A549 (cell line): Measurements from ENCODE around the gene CALHM1.
"Not testable (repeated sequence)": the region's sequence is repeated elsewhere in the genome, so short reads cannot be mapped to it uniquely, and the experiment has no call there.

ENCODE experiments used
- EHMT2 ChIP-seq: fragments of 200-600 bp; sonication (generic); IDR thresholded peaks from 2 replicates; pipeline ENCODE4 v1.6.1; 2016; ENCODE audit warnings: antibody characterized with exemption, low read depth, mild to moderate bottlenecking, moderate library complexity
- ESRRA ChIP-seq: fragments of 150-350 bp; IDR thresholded peaks from 2 replicates; pipeline ENCODE4 v1.6.1; 2014; ENCODE audit warnings: mild to moderate bottlenecking, low read length, borderline replicate concordance
- JUN ChIP-seq, 2 experiments: fragments of >200 bp; sonication (Bioruptor Twin); formaldehyde crosslinking; IDR thresholded peaks; 2 replicates in 1 of 2; 3 replicates in 1 of 2; pipeline ENCODE4 v1.6.1; 2016 to 2017
- KDM1A ChIP-seq: fragments of 200-600 bp; sonication (generic); IDR thresholded peaks from 2 replicates; pipeline ENCODE4 v1.6.1; 2016; ENCODE audit warnings: low read depth, mild to moderate bottlenecking
- MAZ ChIP-seq: fragments of 150-350 bp; IDR thresholded peaks from 2 replicates; pipeline ENCODE4 v1.6.1; 2014; ENCODE audit warnings: antibody characterized with exemption, low read depth, low read length, borderline replicate concordance
- POLR2A ChIP-seq: IDR thresholded peaks from 2 replicates; pipeline ENCODE4 v1.6.1; 2012; ENCODE audit warnings: mild to moderate bottlenecking, low read length
- RFX5 ChIP-seq: fragments of 450-650 bp; IDR thresholded peaks from 2 replicates; pipeline ENCODE4 v1.7.1; 2014; ENCODE audit warnings: antibody characterized with exemption, mild to moderate bottlenecking, moderate library complexity
- ZFP36 ChIP-seq: fragments of 450-650 bp; IDR thresholded peaks from 2 replicates; pipeline ENCODE4 v1.6.1; 2014; ENCODE audit warnings: borderline replicate concordance; ENCODE audit not compliant: partially characterized antibody
- TF ChIP-seq, protein P1 (sequence below): fragments of >200 bp; sonication (Bioruptor Twin); formaldehyde crosslinking; IDR thresholded peaks from 3 replicates; pipeline ENCODE4 v1.5.1; 2016
- TF ChIP-seq, protein P2 (sequence below): fragments of >200 bp; sonication (Bioruptor Twin); formaldehyde crosslinking; IDR thresholded peaks from 3 replicates; pipeline ENCODE4 v1.6.1; 2016
- TF ChIP-seq, protein P3 (sequence below): fragments of 250-450 bp; sonication (Bioruptor Pico); IDR thresholded peaks from 2 replicates; pipeline ENCODE4 v1.5.0; 2021; ENCODE audit warnings: mild to moderate bottlenecking, moderate library complexity, borderline replicate concordance
- TF ChIP-seq, protein P4 (sequence below): fragments of 150-350 bp; IDR thresholded peaks from 2 replicates; pipeline ENCODE4 v1.6.1; 2014; ENCODE audit warnings: low read depth, mild to moderate bottlenecking, low read length
- TF ChIP-seq, protein P5 (sequence below): fragments of 200-600 bp; sonication (generic); IDR thresholded peaks from 2 replicates; pipeline ENCODE4 v1.6.1; 2016; ENCODE audit warnings: antibody characterized with exemption, mild to moderate bottlenecking, moderate library complexity

DNA sequence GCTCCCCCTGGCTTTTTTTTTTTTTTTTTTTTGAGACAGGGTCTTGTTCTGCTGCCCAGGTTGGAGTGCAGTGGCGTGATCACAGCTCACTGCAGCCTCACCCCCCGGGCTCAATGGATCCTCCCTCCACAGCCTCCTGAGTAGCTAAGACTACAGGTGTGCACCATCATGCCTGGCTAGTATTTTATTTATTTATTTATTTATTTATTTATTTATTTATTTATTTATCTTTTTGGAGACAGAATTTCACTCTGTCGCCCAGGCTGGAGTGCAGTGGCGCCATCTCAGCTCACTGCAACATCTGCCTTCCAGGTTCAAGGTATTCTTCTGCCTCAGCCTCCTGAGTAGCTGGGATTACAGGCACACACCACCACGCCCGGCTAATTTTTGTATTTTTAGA, 45.1 kb upstream of the CALHM1 start:
- TF ChIP-seq JUN (IDR thresholded peaks at IDR 0.05); POLR2A; RFX5; KDM1A; MAZ; ESRRA; EHMT2; ZFP36: not testable (repeated sequence)
- TF ChIP-seq, protein P1, sequence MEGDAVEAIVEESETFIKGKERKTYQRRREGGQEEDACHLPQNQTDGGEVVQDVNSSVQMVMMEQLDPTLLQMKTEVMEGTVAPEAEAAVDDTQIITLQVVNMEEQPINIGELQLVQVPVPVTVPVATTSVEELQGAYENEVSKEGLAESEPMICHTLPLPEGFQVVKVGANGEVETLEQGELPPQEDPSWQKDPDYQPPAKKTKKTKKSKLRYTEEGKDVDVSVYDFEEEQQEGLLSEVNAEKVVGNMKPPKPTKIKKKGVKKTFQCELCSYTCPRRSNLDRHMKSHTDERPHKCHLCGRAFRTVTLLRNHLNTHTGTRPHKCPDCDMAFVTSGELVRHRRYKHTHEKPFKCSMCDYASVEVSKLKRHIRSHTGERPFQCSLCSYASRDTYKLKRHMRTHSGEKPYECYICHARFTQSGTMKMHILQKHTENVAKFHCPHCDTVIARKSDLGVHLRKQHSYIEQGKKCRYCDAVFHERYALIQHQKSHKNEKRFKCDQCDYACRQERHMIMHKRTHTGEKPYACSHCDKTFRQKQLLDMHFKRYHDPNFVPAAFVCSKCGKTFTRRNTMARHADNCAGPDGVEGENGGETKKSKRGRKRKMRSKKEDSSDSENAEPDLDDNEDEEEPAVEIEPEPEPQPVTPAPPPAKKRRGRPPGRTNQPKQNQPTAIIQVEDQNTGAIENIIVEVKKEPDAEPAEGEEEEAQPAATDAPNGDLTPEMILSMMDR, result not testable (repeated sequence)
- TF ChIP-seq, protein P2, sequence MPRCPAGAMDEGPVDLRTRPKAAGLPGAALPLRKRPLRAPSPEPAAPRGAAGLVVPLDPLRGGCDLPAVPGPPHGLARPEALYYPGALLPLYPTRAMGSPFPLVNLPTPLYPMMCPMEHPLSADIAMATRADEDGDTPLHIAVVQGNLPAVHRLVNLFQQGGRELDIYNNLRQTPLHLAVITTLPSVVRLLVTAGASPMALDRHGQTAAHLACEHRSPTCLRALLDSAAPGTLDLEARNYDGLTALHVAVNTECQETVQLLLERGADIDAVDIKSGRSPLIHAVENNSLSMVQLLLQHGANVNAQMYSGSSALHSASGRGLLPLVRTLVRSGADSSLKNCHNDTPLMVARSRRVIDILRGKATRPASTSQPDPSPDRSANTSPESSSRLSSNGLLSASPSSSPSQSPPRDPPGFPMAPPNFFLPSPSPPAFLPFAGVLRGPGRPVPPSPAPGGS, result not testable (repeated sequence)
- TF ChIP-seq, protein P3, sequence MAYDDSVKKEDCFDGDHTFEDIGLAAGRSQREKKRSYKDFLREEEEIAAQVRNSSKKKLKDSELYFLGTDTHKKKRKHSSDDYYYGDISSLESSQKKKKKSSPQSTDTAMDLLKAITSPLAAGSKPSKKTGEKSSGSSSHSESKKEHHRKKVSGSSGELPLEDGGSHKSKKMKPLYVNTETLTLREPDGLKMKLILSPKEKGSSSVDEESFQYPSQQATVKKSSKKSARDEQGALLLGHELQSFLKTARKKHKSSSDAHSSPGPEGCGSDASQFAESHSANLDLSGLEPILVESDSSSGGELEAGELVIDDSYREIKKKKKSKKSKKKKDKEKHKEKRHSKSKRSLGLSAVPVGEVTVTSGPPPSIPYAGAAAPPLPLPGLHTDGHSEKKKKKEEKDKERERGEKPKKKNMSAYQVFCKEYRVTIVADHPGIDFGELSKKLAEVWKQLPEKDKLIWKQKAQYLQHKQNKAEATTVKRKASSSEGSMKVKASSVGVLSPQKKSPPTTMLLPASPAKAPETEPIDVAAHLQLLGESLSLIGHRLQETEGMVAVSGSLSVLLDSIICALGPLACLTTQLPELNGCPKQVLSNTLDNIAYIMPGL (CRISPR knock-in tag), result not testable (repeated sequence)
- TF ChIP-seq, protein P4, sequence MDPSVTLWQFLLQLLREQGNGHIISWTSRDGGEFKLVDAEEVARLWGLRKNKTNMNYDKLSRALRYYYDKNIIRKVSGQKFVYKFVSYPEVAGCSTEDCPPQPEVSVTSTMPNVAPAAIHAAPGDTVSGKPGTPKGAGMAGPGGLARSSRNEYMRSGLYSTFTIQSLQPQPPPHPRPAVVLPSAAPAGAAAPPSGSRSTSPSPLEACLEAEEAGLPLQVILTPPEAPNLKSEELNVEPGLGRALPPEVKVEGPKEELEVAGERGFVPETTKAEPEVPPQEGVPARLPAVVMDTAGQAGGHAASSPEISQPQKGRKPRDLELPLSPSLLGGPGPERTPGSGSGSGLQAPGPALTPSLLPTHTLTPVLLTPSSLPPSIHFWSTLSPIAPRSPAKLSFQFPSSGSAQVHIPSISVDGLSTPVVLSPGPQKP, result not testable (repeated sequence)
- TF ChIP-seq, protein P5, sequence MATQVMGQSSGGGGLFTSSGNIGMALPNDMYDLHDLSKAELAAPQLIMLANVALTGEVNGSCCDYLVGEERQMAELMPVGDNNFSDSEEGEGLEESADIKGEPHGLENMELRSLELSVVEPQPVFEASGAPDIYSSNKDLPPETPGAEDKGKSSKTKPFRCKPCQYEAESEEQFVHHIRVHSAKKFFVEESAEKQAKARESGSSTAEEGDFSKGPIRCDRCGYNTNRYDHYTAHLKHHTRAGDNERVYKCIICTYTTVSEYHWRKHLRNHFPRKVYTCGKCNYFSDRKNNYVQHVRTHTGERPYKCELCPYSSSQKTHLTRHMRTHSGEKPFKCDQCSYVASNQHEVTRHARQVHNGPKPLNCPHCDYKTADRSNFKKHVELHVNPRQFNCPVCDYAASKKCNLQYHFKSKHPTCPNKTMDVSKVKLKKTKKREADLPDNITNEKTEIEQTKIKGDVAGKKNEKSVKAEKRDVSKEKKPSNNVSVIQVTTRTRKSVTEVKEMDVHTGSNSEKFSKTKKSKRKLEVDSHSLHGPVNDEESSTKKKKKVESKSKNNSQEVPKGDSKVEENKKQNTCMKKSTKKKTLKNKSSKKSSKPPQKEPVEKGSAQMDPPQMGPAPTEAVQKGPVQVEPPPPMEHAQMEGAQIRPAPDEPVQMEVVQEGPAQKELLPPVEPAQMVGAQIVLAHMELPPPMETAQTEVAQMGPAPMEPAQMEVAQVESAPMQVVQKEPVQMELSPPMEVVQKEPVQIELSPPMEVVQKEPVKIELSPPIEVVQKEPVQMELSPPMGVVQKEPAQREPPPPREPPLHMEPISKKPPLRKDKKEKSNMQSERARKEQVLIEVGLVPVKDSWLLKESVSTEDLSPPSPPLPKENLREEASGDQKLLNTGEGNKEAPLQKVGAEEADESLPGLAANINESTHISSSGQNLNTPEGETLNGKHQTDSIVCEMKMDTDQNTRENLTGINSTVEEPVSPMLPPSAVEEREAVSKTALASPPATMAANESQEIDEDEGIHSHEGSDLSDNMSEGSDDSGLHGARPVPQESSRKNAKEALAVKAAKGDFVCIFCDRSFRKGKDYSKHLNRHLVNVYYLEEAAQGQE, result not testable (repeated sequence)
